ENCODE results near the gene NKX2-3.

Gene NKX2-3

GRCh38 chr10:99527526-99528493, 4.9 kb upstream of the NKX2-3 start:
- no peak for FAIRE-seq

DNA sequence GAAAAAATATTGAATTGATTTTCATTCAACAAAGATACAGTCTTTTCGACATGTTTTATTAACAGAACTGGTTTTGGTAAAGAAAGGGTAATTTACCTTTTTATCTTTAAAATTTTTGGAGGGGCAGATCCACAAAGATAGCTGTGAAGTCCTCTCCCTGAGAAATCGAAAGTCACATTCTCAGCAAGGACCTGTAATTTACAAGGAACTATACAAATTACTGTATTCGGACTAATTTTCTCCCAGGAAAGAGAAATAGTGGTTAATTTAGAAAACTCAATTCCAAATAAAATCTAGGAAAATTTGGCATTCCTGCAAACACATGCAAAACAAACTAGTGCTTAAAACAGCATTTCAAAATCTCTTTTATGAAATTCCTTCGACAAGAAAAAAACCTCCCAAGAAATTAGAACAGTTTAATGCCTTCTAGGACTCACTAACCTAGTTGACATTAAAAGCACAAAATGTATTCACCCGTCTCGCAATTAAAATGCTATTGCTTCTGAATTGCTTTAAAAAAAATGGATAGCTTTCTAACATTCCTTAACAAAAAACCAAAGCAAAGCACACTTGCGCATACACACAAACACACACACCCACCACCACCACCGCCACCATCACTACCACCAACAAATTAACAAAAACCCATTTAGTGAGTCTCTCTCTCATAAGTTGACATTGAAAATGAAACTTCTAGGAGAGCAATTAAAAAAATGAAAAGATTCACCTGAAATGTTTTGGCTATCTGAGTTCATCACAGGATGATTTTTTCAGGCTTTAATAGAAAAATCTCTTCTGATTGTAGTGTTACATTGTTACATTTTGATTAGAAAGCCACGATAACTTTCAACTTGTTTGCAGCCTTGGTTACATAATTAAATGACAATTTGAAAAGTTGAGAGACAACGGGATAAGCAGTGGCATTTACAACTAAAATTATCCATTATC, 4.0 kb upstream of the NKX2-3 start:
- no peak for FAIRE-seq

GRCh38 chr10:99529591-99530107, 3.1 kb upstream of the NKX2-3 start:
- FAIRE-seq: no peak

GRCh38 chr10:99530108-99531025, 2.4 kb upstream of the NKX2-3 start:
- FAIRE-seq: no peak

DNA sequence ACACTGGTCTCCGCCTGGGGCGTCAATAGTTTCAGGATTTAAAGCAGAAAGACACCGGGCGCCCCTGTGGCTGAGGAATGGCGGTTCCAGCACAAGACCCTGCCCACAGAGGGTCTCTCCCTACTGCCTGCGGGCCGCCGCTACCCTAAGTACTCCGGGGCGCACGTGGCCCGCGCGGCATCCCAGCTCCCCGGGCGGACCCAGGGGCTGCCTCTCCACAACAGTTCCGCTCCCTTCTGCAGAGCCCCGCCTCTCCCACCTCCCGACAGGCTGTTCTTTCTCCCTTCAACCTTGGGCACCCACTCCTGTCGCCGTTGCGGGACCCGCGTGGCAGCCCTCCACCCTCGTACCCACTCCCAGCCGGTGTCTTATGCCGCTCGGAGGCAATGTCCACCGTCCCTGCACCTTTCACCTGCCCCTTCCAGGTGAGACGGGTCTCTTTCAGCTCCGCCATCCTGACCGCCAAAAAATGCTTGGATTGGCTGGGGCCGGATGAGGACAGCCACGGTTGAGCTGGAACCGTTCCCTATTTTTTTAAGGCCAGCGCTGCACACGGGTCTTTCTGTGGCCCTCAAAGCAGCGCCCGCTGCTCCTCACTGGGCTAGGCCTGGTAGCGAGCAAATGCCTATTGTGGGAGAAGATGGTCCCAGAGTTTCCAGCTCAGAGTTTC, 1.6 kb upstream of the NKX2-3 start:
- no peak for FAIRE-seq

DNA sequence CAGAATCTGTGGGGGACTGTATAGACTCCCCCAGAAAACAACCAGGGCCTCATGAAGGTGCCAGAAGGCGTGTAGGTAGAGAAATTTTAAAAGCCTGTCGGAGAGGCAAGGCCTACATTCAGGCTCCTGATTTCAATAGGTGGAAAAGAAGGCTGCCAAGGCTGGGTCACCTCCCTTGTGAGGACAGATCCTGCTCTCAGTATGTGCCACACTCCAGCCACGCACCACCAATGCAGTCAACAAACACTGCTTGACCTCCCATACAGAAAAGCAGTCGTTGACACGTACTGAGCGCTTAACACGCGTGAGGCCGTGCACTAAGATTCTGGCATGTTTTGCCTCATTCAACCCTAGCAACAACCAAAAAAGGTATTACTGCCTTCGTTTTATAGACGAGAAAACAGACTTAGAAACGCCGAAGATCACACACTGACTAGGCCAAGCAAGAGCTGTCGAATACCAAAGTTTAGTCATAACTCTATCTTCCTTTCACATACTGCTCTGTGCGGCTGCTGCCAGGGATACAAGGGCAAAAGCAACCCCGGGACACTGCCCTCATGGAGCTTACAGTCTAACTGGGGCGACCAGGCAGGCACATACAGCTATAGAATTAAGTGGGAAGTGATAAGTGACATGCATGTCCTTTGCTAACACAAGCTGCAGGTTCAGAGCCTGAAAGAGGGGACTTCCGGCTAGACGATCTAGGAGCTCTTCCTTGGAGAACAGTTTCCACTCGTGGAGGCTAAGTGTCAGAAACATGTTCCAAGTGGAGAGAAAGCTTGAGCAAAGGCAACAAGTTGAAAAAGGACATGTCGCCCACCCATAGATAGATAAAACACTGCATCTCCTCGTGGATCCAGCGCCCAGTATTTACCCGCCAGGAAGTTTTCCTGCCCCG, 797 bp upstream of the NKX2-3 start:
- no peak for FAIRE-seq

- no peak for FAIRE-seq
These were observed 1.0 kb downstream of the NKX2-3 start for GRCh38 chr10:99533496-99534449.

DNA sequence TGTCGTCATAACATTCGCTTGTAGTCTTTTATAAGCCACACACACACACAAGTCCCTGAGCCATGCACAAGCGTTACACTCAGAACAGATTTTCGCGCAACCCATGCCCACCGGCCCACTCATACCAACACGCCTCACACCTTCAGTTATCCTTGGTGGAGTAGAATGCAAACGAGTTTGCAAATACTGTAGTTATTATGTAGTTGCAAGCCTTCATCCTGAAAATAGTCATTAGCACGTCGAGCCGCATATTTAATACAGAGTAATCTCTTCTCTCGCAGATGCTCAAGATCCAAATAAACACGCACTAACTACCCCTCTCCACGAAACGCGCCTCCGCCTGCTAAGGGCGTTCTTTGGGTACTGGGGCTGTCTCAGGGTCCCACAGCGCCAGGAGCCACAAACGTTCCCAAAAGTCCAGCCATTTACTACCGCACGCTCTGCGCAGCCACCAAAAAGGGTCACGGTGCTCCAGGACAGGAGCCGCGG, 1.8 kb downstream of the NKX2-3 start:
- FAIRE-seq: no peak

DNA sequence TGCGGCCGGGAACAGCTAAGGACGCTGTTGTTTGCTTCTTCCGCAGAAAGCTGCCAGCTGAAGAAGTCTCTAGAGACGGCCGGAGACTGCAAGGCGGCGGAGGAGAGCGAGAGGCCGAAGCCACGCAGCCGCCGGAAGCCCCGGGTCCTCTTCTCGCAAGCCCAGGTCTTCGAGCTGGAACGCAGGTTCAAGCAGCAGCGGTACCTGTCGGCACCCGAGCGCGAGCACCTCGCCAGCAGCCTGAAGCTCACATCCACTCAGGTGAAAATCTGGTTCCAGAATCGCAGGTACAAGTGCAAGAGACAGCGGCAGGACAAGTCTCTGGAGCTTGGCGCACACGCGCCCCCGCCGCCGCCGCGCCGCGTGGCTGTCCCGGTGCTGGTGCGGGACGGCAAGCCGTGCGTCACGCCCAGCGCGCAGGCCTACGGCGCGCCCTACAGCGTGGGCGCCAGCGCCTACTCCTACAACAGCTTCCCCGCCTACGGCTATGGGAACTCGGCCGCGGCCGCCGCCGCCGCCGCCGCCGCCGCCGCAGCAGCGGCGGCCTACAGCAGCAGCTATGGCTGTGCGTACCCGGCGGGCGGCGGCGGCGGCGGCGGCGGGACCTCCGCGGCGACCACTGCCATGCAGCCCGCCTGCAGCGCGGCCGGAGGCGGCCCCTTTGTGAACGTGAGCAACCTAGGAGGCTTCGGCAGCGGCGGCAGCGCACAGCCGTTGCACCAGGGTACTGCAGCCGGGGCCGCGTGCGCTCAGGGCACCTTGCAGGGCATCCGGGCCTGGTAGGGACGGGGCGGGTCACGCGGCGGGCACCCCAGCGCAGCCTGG, 2.4 kb downstream of the NKX2-3 start:
- FAIRE-seq: no peak

DNA sequence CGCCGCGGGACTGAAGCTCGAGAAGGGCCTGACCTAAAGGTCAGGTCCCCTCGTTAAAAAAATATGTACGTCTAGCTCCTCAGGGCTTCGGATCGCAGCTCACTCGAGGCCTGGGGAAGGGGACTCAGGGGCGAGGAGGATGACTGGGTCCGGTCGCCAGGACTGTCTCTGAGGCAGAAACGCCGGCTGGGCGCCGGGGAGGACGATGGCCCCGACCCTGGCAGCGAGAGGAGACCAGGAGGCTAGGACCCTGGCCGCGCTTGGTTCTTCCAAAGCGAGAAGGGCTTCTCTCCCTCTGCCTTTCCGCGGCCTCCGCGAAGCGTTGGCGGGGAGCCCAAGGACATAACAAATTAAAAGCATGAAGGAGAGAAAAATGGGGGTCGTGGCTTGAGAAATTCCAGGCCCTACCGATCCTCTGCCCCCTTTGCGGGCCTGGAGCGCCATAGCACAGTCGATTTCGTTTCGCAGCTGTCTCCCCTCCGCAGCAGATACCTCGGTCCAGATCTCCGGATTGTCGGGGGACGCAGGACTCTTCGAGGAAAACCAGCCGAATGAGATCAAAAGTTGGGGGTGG, 3.1 kb downstream of the NKX2-3 start:
- FAIRE-seq: no peak

- FAIRE-seq: no peak
These were observed 3.8 kb downstream of the NKX2-3 start for GRCh38 chr10:99536338-99537085.

DNA sequence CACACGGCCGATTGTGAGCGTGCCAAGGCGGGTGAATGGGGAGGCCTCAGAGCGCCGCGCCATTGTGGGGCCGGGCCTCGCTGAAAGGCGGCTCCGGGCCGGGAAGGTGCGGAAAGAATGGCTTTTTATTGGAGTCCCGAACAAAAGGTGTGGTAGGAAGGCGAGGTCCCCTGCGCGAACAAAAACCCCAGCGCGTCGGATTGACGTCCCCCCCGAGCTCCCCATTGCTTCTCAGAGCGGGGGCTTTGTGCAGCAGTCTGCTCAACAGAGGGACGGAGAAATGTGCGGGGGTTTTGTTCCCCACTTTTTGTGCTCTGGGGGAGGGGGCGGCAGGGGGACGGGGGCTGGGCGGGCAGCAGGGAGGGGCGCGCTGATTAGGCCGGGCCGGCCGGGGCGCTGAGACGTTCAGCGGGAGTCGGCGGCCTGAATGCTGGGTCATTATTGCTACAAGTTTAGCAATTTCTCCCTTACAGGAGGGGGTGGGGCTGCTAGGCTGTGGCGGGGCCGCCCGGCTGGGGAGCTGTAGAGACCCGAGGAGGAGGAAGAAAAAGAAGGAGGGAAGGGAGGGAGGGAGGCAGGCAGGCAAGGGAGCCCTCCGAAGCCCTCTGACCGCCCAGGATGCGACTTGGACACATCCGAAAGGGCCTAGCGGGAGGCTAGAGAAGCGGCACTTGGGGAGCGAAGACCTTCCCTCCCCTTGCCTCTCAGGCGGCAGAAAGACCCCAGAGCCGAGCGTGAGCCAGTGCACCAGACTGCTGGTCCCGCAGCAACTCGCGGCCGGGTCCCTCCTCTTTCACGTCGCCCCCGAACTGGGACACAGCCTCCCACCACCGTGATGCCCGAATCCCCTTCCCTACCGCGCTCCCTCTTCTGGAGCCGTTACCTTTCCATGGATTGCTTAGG, 4.6 kb downstream of the NKX2-3 start:
- no peak for FAIRE-seq

DNA sequence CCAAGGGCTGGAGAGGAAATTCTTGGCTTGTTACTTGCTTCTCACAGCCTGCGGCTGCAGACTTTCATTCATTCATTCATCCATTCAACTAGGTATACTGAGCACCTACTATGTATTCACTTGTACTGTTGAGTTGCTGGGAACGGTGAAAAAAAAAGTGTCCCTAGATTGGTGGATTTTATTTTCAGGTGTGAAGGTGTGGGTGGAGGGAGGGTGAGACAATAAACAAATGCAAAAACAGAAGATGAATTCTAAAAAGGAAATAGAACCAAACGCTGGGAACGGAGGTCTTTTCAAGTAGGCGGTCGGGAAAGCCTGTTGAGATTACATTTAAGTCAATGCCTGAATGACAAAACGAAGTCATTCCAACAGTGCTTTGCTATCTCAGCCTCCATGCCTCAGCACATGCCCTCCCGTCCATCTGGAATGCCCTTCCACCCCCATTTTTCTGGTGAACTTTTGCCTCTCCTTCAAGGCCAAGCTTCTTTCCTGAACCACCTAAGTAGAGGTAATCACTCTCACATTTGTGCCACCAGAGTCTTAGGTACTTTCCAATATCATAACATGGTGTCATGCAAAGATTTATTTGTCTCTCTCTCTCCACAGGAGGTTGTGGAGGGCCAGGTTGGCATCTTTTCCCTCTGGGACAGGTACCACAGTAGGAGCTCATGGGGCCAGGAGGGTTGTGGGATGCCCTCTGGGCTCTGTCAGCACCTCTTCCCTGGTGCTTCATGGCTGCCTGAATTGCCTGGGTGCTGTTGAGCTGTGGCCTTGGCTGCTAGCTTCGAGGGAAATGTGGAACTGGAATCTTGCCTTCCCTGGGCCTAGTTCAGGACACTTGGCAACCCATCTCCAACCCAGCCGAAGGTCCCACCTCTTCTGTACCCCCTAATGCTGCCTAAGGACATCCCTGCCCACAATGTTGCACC, 5.5 kb downstream of the NKX2-3 start:
- FAIRE-seq: no peak

- FAIRE-seq: no peak
These were observed 6.4 kb downstream of the NKX2-3 start for GRCh38 chr10:99539120-99539519.

- no peak for FAIRE-seq
These were observed 7.1 kb downstream of the NKX2-3 start for GRCh38 chr10:99539820-99540219.

Measured in G401.6 (cell line).